ENCODE data around the gene SYT1. TPM values are rescaled to one million over a fixed set of nuclear protein-coding genes. Genes with fewer than 3 reads are reported as not detected.

The SYT1 gene
- total and polyA plus RNA-seq, 7 donors, result 2.8 to 20.0 (median 10.6) TPM; not detected in 1

DNA sequence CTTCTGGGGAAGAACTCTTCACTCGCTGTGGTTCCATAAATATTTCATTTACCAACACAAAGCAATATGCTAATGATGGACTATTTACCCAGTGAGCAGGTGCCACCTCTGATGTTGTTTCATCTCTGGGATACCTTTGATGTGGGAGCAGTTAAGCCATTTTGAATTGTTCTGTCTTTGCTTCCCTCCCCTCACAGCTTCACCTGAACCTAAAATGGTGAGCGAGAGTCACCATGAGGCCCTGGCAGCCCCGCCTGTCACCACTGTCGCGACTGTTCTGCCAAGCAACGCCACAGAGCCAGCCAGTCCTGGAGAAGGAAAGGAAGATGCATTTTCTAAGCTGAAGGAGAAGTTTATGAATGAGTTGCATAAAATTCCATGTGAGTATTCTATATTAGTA lies 352.7 kb downstream of the SYT1 start:
- H3K36me3 ChIP-seq, result no peaks in the 10 kb centered on the region
- peaks cover 0 to 9% (median 4%) of the 10 kb centered on the region in 4 donors for H3K9me3 ChIP-seq
- H3K27me3 ChIP-seq, result no peaks in the 10 kb centered on the region
- no peak for DNase-seq
- WGBS, 2 donors, result 64 to 66% methylated on average over 6 of the region's 6 CpGs
- TF ChIP-seq, protein P1, sequence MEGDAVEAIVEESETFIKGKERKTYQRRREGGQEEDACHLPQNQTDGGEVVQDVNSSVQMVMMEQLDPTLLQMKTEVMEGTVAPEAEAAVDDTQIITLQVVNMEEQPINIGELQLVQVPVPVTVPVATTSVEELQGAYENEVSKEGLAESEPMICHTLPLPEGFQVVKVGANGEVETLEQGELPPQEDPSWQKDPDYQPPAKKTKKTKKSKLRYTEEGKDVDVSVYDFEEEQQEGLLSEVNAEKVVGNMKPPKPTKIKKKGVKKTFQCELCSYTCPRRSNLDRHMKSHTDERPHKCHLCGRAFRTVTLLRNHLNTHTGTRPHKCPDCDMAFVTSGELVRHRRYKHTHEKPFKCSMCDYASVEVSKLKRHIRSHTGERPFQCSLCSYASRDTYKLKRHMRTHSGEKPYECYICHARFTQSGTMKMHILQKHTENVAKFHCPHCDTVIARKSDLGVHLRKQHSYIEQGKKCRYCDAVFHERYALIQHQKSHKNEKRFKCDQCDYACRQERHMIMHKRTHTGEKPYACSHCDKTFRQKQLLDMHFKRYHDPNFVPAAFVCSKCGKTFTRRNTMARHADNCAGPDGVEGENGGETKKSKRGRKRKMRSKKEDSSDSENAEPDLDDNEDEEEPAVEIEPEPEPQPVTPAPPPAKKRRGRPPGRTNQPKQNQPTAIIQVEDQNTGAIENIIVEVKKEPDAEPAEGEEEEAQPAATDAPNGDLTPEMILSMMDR (IDR thresholded peaks at IDR 0.05), result no peak
- no peak for TF ChIP-seq EP300 (IDR thresholded peaks at IDR 0.05)
- no peak for TF ChIP-seq POLR2AphosphoS5 (IDR thresholded peaks at IDR 0.05)
- no peak for TF ChIP-seq POLR2A (IDR thresholded peaks at IDR 0.05)
- no peak overlapping the region for H3K4me3 ChIP-seq
- H3K4me1 ChIP-seq, result no peaks in the 10 kb centered on the region
- H3K27ac ChIP-seq, result no peak overlapping the region
- intact Hi-C loops (cut with DNase I), result no loop called here

DNA sequence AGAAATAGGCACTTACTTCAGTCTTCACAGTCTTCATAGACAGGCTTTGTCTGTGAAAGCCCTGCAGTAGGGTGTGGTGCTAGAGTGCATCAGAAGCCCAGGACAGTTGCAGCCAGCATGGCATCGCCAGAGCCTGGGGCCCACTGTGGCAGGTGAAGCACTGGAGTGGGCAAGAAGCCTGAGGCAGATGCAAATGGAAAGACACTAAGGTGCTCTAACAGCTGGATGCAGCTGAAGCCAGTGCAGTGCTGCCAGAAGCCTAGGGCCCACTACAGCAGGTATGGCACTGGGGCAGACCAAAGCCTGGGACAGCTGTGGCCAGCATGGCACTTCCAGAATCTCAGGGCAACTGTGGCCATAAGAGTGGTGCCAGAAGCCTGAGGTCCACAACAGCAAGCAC lies 358.6 kb downstream of the SYT1 start:
- 91 to 92% methylated on average over 1 of the region's 1 CpG for WGBS, 2 donors
- H3K36me3 ChIP-seq, result no peaks in the 10 kb centered on the region
- H3K27ac ChIP-seq, result no peak overlapping the region
- H3K27me3 ChIP-seq, result no peaks in the 10 kb centered on the region
- TF ChIP-seq POLR2A (IDR thresholded peaks at IDR 0.05), result no peak
- no peak for TF ChIP-seq EP300 (IDR thresholded peaks at IDR 0.05)
- no peak for TF ChIP-seq POLR2AphosphoS5 (IDR thresholded peaks at IDR 0.05)
- TF ChIP-seq, protein P1 (IDR thresholded peaks at IDR 0.05), result no peak
- H3K9me3 ChIP-seq, result peaks cover 0 to 13% (median 4%) of the 10 kb centered on the region in 4 donors
- no peak for DNase-seq
- intact Hi-C loops (cut with DNase I), result no loop called here
- H3K4me1 ChIP-seq, result no peaks in the 10 kb centered on the region
- no peak overlapping the region for H3K4me3 ChIP-seq

DNA sequence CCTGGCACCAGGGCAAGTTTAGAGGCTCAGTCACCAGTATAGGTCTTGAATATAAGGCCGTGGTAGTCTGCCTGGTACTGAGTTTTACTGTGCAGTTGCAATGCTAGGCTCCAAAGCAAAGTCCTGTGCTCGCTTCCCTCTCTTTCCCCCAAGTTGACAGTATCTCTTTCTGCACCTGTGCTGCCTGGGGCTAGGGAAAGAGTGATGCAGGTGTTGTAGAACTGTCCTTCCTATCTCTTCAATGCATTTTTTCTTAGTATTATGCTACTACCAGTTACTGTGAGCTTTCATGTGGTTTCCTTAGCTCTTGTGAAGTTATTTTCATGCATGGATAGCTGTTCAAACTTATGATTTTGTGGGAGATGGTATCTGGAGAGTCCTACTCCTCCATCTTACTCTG lies 359.2 kb downstream of the SYT1 start:
- H3K9me3 ChIP-seq, result peaks cover 0 to 13% (median 4%) of the 10 kb centered on the region in 4 donors
- no peaks in the 10 kb centered on the region for H3K4me1 ChIP-seq
- H3K27ac ChIP-seq, result no peak overlapping the region
- WGBS, 2 donors, result 69 to 78% methylated on average over 2 of the region's 2 CpGs
- H3K27me3 ChIP-seq, result no peaks in the 10 kb centered on the region
- H3K4me3 ChIP-seq, result no peak overlapping the region
- DNase-seq, result no peak
- intact Hi-C loops (cut with DNase I), result no loop called here
- no peak for TF ChIP-seq POLR2A (IDR thresholded peaks at IDR 0.05)
- TF ChIP-seq POLR2AphosphoS5 (IDR thresholded peaks at IDR 0.05), result no peak
- no peak for TF ChIP-seq EP300 (IDR thresholded peaks at IDR 0.05)
- TF ChIP-seq, protein P1 (IDR thresholded peaks at IDR 0.05), result no peak
- no peaks in the 10 kb centered on the region for H3K36me3 ChIP-seq

DNA sequence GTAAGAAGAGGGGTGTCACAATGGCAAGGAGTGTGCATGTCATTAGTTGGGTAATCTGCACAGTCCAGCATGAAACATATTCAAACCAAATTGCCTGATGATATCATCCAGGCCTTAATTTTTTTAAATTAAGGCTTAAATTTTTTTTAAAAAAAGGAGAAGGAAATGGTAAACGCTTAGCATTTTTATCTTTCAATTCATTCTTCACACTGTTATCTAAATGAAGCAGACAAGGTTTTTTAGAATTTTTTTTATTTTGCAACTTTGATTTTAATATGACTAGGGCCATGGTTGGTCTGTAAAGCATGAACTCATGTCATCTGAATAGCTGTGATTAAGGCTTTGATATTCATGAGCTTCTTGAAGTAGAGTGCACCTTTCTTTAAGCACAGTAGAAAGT lies 362.5 kb downstream of the SYT1 start:
- Histone ChIP-seq H3K4me3 (no peak overlapping the region), H3K27ac (no peak overlapping the region), H3K36me3 (no peaks in the 10 kb centered on the region), H3K4me1 (no peaks in the 10 kb centered on the region), H3K9me3 (peaks cover 0 to 4% (median 0%) of the 10 kb centered on the region in 4 donors), H3K27me3 (no peaks in the 10 kb centered on the region)
- 51 to 78% methylated on average over 1 of the region's 1 CpG for WGBS, 2 donors
- no peak for TF ChIP-seq POLR2AphosphoS5 (IDR thresholded peaks at IDR 0.05)
- no peak for TF ChIP-seq EP300 (IDR thresholded peaks at IDR 0.05)
- no peak for TF ChIP-seq POLR2A (IDR thresholded peaks at IDR 0.05)
- TF ChIP-seq, protein P1 (IDR thresholded peaks at IDR 0.05), result no peak
- no peak for DNase-seq
- intact Hi-C loops (cut with DNase I), result no loop called here

DNA sequence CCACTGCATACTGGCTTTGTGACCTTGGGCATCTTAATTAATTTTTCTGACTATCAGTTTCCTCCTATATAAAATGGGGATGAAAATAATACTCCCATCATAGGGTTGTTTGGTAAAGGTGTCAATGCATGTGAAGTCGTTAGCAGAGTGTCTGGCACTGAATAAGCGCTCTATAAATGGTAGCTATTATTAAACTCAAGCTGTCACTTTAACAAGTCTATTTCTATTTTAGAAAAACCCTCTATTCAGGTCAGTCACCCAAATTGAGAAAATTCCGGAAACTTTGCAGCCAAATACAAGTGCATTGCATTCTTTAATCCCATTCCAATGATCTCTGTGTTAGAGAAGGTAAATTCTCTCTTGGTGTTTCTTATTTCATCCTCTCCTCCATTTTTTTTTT lies 363.1 kb downstream of the SYT1 start:
- no peak overlapping the region for H3K4me3 ChIP-seq
- intact Hi-C loops (cut with DNase I), result no loop called here
- no peaks in the 10 kb centered on the region for H3K27me3 ChIP-seq
- no peak overlapping the region for H3K27ac ChIP-seq
- TF ChIP-seq, protein P1 (IDR thresholded peaks at IDR 0.05), result no peak
- no peak for TF ChIP-seq POLR2A (IDR thresholded peaks at IDR 0.05)
- TF ChIP-seq POLR2AphosphoS5 (IDR thresholded peaks at IDR 0.05), result no peak
- TF ChIP-seq EP300 (IDR thresholded peaks at IDR 0.05), result no peak
- no peak for DNase-seq
- H3K4me1 ChIP-seq, result no peaks in the 10 kb centered on the region
- H3K9me3 ChIP-seq, result peaks cover 0 to 1% (median 0%) of the 10 kb centered on the region in 4 donors
- WGBS, 2 donors, result 91 to 93% methylated on average over 3 of the region's 3 CpGs
- no peaks in the 10 kb centered on the region for H3K36me3 ChIP-seq

All from sigmoid colon (tissue), 7 donors.